ENCODE data around the gene IGFL2.
"Not testable (repeated sequence)": the region's sequence is repeated elsewhere in the genome, so short reads cannot be mapped to it uniquely, and the experiment has no call there.

IGFL2 gene
- 0 to 0.88 (median 0) reads per million in 17 experiments for total RNA-seq

- no peak for DNase-seq
These were observed at the start of gene IGFL2 for GRCh38 chr19:46147791-46148288. TSS of gene IGFL2 (plus strand) at chr19:46148238. CDS start at chr19:46148279, 41 bp downstream.

GRCh38 chr19:46100344-46100743 is 47.7 kb upstream of the IGFL2 start:
- DNase-seq, result no peak

GRCh38 chr19:46101293-46101692 is 46.7 kb upstream of the IGFL2 start:
- DNase-seq, result no peak

GRCh38 chr19:46102333-46102732 is 45.7 kb upstream of the IGFL2 start:
- DNase-seq, result not testable (repeated sequence)

DNA sequence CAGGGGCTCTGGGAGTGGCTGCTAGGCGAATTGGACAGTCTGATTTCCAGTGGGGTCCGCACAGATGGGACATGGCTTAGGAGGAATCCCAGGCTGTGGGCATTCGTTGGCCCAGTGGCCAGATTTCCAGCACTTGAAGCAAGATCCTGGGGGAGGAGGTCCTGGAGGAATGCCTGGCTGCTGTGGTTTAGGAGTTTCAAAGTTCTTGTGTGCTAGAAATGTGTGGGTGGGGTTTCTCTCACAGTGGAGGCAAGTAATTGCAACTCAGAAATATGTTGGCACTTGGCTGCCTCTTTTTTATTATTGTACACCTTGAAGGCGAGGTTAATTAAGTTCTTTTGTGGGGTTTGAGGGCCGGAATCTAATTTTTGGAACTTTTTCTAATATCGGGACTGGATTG is 40.7 kb upstream of the IGFL2 start:
- DNase-seq, result no peak

GRCh38 chr19:46109876-46110275 is 38.2 kb upstream of the IGFL2 start:
- DNase-seq, result no peak

GRCh38 chr19:46111376-46111775 is 36.7 kb upstream of the IGFL2 start:
- DNase-seq, result no peak

- DNase-seq, result no peak
These were observed 35.5 kb upstream of the IGFL2 start for GRCh38 chr19:46112527-46112926.

DNA sequence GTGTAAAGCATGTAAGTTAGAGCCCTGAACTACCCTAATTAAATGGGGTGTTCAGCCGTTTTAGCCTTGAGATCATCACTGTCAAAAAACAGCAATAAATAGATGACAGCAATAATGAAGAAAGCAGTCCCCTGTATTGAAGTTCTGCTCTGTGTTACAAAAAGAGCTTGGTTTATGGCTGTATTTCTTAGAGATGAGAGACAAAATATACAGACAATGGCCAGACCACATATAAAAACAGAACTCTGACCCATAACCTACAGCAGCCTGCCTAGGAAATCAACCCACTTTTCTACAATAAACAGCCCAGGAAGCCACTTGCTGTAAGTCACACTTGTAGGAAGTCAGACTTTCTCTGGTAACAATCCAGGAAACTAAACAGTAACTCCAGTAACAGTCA is 34.3 kb upstream of the IGFL2 start:
- peak in 1 of 4 experiments; percentile 21 for DNase-seq

DNA sequence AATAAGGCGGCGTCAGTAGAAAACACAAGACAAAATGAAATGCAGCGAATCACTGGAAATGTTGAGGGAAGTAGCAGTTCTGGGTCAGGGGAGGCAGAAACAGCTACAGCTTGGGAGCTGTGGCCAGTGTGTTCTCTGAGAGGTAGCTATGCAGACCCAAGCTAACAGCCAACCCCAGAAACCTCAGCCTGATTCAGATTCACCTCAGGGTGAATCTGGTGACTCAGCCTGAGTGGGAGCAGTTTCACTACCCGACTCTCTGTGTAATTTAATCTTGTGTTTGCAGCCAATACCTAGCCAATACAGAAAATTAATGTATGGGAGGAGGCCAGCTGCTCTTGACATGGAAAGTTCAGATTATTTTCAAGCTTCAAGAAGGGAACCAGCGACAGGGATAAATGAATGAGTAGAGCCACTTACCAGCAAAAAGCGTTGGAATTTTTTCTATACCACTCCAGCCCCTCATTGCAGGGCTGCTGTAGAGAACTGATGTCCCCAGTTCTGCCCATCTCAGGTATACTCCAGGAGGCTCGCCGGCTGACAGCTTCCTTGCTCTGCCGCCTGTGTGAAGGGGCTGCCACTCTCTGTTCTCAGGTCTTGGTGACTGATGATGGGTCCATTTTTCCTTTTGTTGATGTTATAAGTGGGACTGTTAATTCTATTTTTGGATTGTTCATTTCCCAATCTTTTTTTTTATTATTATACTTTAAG is 32.5 kb upstream of the IGFL2 start:
- DNase-seq, result peak in 2 of 4 experiments; percentile 7 to 10

DNA sequence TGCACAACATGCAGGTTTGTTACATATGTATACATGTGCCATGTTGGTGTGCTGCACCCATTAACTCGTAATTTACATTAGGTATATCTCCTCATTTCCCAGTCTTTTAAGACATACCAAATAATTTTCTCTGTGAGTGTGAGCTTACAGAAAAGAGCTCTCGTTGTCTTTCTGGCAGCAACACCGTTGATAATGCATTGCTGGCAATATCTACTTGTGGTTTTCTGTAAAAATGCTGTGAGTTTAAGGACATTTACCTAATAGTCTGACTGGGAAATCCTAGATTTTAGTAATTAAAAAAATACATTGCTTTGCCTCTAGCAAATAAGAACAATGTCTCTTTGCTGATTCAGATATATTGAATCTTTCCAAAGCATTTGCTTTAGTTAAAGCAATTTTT is 31.9 kb upstream of the IGFL2 start:
- no peak for DNase-seq

DNA sequence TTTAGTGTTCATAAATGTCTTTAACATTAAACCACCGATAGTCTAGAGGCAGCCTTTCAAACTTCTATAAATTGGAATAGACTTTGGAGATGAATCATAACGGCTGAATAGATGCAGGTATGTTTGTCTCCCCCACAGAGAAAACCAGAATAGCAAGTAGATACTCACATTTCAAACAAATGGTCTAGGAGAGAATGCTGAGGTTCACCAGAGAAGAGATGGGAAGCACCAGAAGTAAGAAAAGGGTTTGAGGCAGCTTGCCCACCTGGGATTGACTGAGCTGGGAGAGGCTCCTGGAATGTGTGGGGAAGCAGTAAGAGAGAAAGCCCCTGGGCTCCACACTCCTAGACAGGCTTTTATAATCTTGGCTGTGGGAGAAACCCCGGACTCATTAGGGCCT is 29.9 kb upstream of the IGFL2 start:
- no peak for DNase-seq

- DNase-seq, result peak; percentile 28 to 64 (median 56)
These were observed 23.4 kb upstream of the IGFL2 start, which contains the start of gene IGFL3 for GRCh38 chr19:46124638-46125115. TSS of gene IGFL3 (minus strand) at chr19:46124688. CDS start at chr19:46124649, 39 bp downstream.

GRCh38 chr19:46125447-46125846 is 22.6 kb upstream of the IGFL2 start:
- DNase-seq, result peak; percentile 13 to 61 (median 39)

DNA sequence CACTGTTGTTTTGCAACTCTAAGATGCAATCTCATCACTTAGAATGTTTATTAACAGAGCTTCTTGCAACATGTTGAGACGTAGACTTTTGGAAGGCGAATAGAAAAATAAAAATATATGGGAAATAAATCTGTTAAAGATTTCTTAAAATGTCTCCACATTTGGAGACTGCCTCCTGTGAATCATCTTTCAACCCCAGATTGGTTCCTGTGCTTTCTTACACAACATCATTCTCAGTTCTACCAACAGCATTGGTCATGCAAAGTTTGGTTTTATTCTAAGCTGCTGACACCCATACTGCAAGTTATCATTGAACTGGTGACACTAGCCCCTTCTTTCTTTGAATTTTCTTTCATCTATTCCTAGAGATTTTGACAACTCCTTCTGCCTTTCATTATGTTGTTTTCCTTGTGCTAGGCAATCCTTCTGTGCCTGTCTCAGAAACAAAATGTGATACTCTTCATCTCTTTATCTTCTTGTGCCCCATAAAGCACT is 21.9 kb upstream of the IGFL2 start:
- DNase-seq, result peak in 1 of 4 experiments; percentile 11

- DNase-seq, result no peak
These were observed 16.4 kb upstream of the IGFL2 start for GRCh38 chr19:46131485-46132143.

- DNase-seq, result no peak
These were observed 15.4 kb upstream of the IGFL2 start for GRCh38 chr19:46132508-46133100.

DNA sequence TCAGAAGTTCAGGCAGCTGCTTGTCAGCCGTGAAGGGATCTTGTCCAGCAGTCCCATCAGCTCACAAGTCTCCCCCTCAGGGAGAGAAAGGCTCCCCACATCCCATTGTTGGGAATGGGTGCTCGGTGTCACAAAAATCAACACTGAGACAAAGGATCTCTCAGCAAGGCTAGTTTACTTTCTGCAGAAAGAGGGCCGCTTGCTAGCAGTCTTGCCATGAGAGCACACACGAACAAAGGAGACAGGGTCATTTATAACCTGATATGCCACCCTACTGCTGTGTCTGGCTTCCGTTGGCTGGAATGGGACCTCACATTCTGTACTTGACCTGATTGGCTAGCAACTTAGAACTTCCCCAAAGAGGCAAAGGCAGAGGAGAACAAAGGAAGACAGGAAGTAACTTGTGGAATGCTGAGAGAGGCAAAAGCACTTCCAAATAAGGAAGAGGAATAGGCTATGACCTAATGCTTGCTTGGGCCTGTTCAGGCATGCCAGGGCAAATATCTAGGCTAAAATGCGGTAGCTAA is 14.9 kb upstream of the IGFL2 start:
- DNase-seq, result peak; percentile 59 to 88 (median 74)

- no peak for DNase-seq
These were observed 14.2 kb upstream of the IGFL2 start for GRCh38 chr19:46133777-46134241.

- no peak for DNase-seq
These were observed 13.5 kb upstream of the IGFL2 start for GRCh38 chr19:46134527-46134926.

DNA sequence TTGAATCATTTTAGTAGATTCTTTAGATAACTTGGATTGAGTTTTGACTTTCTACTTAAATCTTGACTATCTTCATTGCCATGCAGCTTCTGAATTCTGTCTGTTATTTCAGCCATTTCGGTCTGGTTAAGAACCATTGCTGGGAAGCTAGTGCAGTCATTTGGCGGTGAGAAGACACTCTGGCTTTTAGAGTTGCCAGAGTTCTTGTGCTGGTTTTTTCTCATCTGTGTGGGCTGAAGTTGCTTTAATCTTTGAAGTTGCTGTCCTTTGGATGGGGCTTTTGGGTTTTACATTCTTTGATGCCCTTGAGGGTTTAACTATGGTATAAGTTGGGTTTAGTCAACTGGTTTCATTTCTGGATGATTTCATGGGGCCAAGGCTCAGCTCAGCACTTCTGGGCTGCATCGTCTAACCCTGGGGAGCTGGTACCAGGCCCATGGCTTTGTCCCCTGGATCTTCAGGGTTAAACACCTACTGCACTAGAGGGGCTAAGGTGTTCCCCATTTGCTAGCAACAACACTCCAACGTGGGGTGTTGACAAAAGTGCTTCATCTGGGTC is 10.0 kb upstream of the IGFL2 start:
- DNase-seq, result no peak

DNA sequence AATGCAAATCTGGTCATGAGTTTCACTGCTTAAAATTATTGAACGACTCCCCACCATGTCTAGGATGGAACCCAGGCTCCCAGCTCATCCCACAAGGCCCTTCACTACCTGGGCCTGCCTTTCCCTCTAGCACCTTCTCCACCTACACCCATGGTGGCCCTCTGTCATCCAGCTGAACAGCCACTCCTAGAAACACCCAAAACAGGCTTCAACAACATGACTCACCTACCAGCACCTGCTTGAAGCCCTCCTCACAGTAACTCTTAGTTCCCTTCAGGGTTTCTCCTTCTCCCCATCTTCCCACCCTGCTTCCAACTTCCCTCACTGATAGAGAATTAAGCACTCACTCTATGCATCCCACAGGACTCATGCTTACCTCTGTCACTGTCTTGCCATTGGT is 6.6 kb upstream of the IGFL2 start:
- DNase-seq, result no peak

All from suppressor macrophage (primary cell).